ENCODE results near the gene NEMP1. TPM values are rescaled to one million over a fixed set of nuclear protein-coding genes. Genes with fewer than 3 reads are reported as not detected.
A peak's percentile ranks its signal among the peaks of the same experiment; 100 is the strongest.

Gene NEMP1
- total RNA-seq, 1 donor from 2014 or later, result 6.1 TPM

- TF ChIP-seq, protein P1, sequence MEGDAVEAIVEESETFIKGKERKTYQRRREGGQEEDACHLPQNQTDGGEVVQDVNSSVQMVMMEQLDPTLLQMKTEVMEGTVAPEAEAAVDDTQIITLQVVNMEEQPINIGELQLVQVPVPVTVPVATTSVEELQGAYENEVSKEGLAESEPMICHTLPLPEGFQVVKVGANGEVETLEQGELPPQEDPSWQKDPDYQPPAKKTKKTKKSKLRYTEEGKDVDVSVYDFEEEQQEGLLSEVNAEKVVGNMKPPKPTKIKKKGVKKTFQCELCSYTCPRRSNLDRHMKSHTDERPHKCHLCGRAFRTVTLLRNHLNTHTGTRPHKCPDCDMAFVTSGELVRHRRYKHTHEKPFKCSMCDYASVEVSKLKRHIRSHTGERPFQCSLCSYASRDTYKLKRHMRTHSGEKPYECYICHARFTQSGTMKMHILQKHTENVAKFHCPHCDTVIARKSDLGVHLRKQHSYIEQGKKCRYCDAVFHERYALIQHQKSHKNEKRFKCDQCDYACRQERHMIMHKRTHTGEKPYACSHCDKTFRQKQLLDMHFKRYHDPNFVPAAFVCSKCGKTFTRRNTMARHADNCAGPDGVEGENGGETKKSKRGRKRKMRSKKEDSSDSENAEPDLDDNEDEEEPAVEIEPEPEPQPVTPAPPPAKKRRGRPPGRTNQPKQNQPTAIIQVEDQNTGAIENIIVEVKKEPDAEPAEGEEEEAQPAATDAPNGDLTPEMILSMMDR (IDR thresholded peaks at IDR 0.05; ENCODE audit: insufficient read depth, low read length, poor library complexity, severe bottlenecking), result no peak
- DNase-seq (ENCODE audit: low read depth), result no peak
- Histone ChIP-seq H3K36me3 (ENCODE audit: control insufficient read depth, insufficient read depth, low read length) (peaks cover 3% of the 10 kb centered on the region), H3K27me3 (ENCODE audit: control insufficient read depth, insufficient read depth, low read length) (no peaks in the 10 kb centered on the region), H3K4me3 (ENCODE audit: low read depth, low read length) (peak overlapping the region; percentile 80)
Observed at GRCh38 chr12:57089271-57090245, 11.0 kb upstream of the NEMP1 start.

GRCh38 chr12:57088354-57089270, 10.0 kb upstream of the NEMP1 start, which contains the start of gene NAB2:
TSS of gene NAB2 (plus strand) at chr12:57089114. CDS start at chr12:57089272, 158 bp downstream.
- Histone ChIP-seq H3K4me3 (ENCODE audit: low read depth, low read length) (peak within 1 kb of the TSS; percentile 80), H3K27me3 (ENCODE audit: control insufficient read depth, insufficient read depth, low read length) (no peaks in the 10 kb centered on the region), H3K36me3 (ENCODE audit: control insufficient read depth, insufficient read depth, low read length) (peaks cover 3% of the 10 kb centered on the region)
- TF ChIP-seq, protein P1 (IDR thresholded peaks at IDR 0.05; ENCODE audit: insufficient read depth, low read length, poor library complexity, severe bottlenecking), result no peak
- DNase-seq (ENCODE audit: low read depth), result no peak

- peak; percentile 80 for DNase-seq (ENCODE audit: low read depth)
- H3K27me3 ChIP-seq (ENCODE audit: control insufficient read depth, insufficient read depth, low read length), result no peaks in the 10 kb centered on the region
Observed at GRCh38 chr12:57087691-57088353, 9.2 kb upstream of the NEMP1 start.

DNA sequence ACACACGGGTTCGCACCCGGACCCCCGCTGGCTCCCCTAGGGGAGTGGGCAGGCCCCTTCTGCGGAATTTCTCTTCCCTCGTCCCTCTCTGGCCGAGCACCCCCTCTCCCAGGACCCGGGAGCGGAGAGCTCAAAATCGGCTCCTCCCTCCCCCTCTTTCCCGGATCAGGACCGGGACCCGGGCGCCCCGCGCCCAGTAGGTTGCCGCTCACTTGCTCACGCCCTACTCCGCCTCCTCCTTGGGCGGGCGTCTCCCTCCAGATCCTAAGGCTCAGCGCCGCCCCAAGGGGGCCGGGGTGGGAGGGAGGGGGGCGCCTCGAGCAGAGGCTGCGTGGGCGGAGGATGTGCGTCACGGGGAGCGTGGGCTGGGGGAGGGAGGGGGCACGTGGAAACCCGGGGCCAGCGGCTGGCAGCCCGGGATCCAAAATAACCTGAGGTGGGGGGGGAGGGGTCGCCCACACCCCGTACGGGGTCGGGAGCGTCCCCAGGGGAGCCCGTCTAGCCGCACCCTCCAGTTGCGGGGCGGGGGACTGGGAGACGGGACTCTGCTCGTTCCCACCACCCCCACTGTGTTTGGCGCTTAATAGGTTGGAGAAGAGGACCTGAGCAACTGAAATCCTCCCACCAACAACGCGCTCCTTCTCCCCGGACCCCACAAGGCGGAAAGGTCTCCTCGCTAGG, 8.6 kb upstream of the NEMP1 start:
- H3K36me3 ChIP-seq (ENCODE audit: control insufficient read depth, insufficient read depth, low read length), result peaks cover under 1% of the 10 kb centered on the region
- H3K4me3 ChIP-seq (ENCODE audit: low read depth, low read length), result peak overlapping the region; percentile 52
- DNase-seq (ENCODE audit: low read depth), result no peak
- TF ChIP-seq, protein P1 (IDR thresholded peaks at IDR 0.05; ENCODE audit: insufficient read depth, low read length, poor library complexity, severe bottlenecking), result no peak
- H3K27me3 ChIP-seq (ENCODE audit: control insufficient read depth, insufficient read depth, low read length), result no peaks in the 10 kb centered on the region

More at GRCh38 chr12:57087691-57088353, 9.2 kb upstream of the NEMP1 start:
- TF ChIP-seq, protein P1 (IDR thresholded peaks at IDR 0.05; ENCODE audit: insufficient read depth, low read length, poor library complexity, severe bottlenecking), result no peak
- H3K36me3 ChIP-seq (ENCODE audit: control insufficient read depth, insufficient read depth, low read length), result peaks cover 3% of the 10 kb centered on the region
- H3K4me3 ChIP-seq (ENCODE audit: low read depth, low read length), result peak overlapping the region; percentile 52

- no peak for DNase-seq (ENCODE audit: low read depth)
- Histone ChIP-seq H3K4me3 (ENCODE audit: low read depth, low read length) (peak overlapping the region; percentile 52), H3K36me3 (ENCODE audit: control insufficient read depth, insufficient read depth, low read length) (no peaks in the 10 kb centered on the region), H3K27me3 (ENCODE audit: control insufficient read depth, insufficient read depth, low read length) (no peaks in the 10 kb centered on the region)
- TF ChIP-seq, protein P1 (IDR thresholded peaks at IDR 0.05; ENCODE audit: insufficient read depth, low read length, poor library complexity, severe bottlenecking), result peak; percentile 58
Observed at GRCh38 chr12:57086493-57087009, 8.0 kb upstream of the NEMP1 start.
